HT-29 (cell line): Measurements from ENCODE around the gene XAB2. TPM values are rescaled to one million over a fixed set of nuclear protein-coding genes. Genes with fewer than 3 reads are reported as not detected.

Experiments used
- DNase-seq: peaks from one replicate; pipeline ENCODE4 v3.0.0-alpha.2; 2015; ENCODE audit warnings: low spot score
- total RNA-seq: library from RNA; depleted of rRNA; stranded (reverse); fragments of >200 nt; shearing (Covaris generic); gene quantifications from 2 replicates; pipeline ENCODE4 v1.2.3, GENCODE V29; 2014

XAB2 gene
- total RNA-seq, 1 experiment from 2014 or later = 51.9 TPM

GRCh38 chr19:7633698-7634097 lies 4.4 kb upstream of the XAB2 start, which contains the start of gene PCP2:
PCP2 (minus strand) TSS chr19:7633719; CDS start chr19:7633457, 262 bp downstream.
- no peak for DNase-seq

GRCh38 chr19:7632340-7633203 lies 3.2 kb upstream of the XAB2 start:
- no peak for DNase-seq

- no peak for DNase-seq
These were observed 2.2 kb upstream of the XAB2 start for GRCh38 chr19:7631577-7631976.

- DNase-seq = no peak
These were observed 595 bp downstream of the XAB2 start for GRCh38 chr19:7628589-7629311.

- no peak for DNase-seq
These were observed 2.2 kb downstream of the XAB2 start for GRCh38 chr19:7627166-7627565.

GRCh38 chr19:7625763-7626372 lies 3.5 kb downstream of the XAB2 start:
- DNase-seq = no peak

- no peak for DNase-seq
These were observed 4.5 kb downstream of the XAB2 start for GRCh38 chr19:7624810-7625209.

- DNase-seq = no peak
These were observed 5.4 kb downstream of the XAB2 start for GRCh38 chr19:7623725-7624603.

GRCh38 chr19:7622933-7623685 lies 6.2 kb downstream of the XAB2 start:
- no peak for DNase-seq

- no peak for DNase-seq
These were observed 8.6 kb downstream of the XAB2 start for GRCh38 chr19:7620442-7621412.

GRCh38 chr19:7619671-7620441 lies 9.5 kb downstream of the XAB2 start:
- DNase-seq = peak; percentile 41

- DNase-seq = peak; percentile 80
These were observed 10.4 kb downstream of the XAB2 start for GRCh38 chr19:7618771-7619510.

GRCh38 chr19:7618348-7618747 lies 11.0 kb downstream of the XAB2 start:
- peak; percentile 63 for DNase-seq

- DNase-seq = no peak
These were observed 11.6 kb downstream of the XAB2 start for GRCh38 chr19:7617735-7618134.

GRCh38 chr19:7617172-7617571 lies 12.2 kb downstream of the XAB2 start:
- DNase-seq = no peak

- no peak for DNase-seq
These were observed 14.2 kb downstream of the XAB2 start for GRCh38 chr19:7614859-7615741.
